ENCODE measurements around the gene ODF2L. TPM values are rescaled to one million over a fixed set of nuclear protein-coding genes. Genes with fewer than 3 reads are reported as not detected.

The ODF2L gene
- total RNA-seq, 1 donor from 2014 or later: 6.4 TPM

GRCh38 chr1:86435327-86435726 lies 39.2 kb upstream of the ODF2L start:
- no peaks in the 10 kb centered on the region for H3K9me3 ChIP-seq (replicated peaks)
- DNase-seq: no peak

GRCh38 chr1:86434059-86434458 lies 37.9 kb upstream of the ODF2L start:
- Histone ChIP-seq H3K9me3 (replicated peaks) (no peaks in the 10 kb centered on the region), H3K4me3 (no peak overlapping the region), H3K27ac (replicated peaks) (no peak overlapping the region), H3K27me3 (ENCODE audit: low read depth) (peaks cover 6% of the 10 kb centered on the region), H3K4me1 (peaks cover 16% of the 10 kb centered on the region), H3K36me3 (no peaks in the 10 kb centered on the region)
- no peak for DNase-seq
- no peak for TF ChIP-seq CTCF (IDR thresholded peaks at IDR 0.05; ENCODE audit: borderline replicate concordance)
- intact Hi-C loops (cut with micrococcal nuclease): no loop called here

More at GRCh38 chr1:86435327-86435726, 39.2 kb upstream of the ODF2L start:
- no peak for TF ChIP-seq CTCF (IDR thresholded peaks at IDR 0.05; ENCODE audit: borderline replicate concordance)
- Histone ChIP-seq H3K4me3 (no peak overlapping the region), H3K27me3 (ENCODE audit: low read depth) (peaks cover 10% of the 10 kb centered on the region), H3K36me3 (no peaks in the 10 kb centered on the region), H3K4me1 (peaks cover 4% of the 10 kb centered on the region), H3K27ac (replicated peaks) (no peak overlapping the region)
- intact Hi-C loops (cut with micrococcal nuclease): no loop called here

- no peak for DNase-seq
- no peak for TF ChIP-seq CTCF (IDR thresholded peaks at IDR 0.05; ENCODE audit: borderline replicate concordance)
- Histone ChIP-seq H3K4me3 (no peak overlapping the region), H3K27me3 (ENCODE audit: low read depth) (no peaks in the 10 kb centered on the region), H3K27ac (replicated peaks) (peak overlapping the region; percentile 79), H3K9me3 (replicated peaks) (no peaks in the 10 kb centered on the region), H3K4me1 (peaks cover 17% of the 10 kb centered on the region), H3K36me3 (no peaks in the 10 kb centered on the region)
- intact Hi-C loops (cut with micrococcal nuclease): no loop called here
Observed at GRCh38 chr1:86430376-86430775, 34.3 kb upstream of the ODF2L start.

GRCh38 chr1:86429835-86430234 lies 33.7 kb upstream of the ODF2L start:
- intact Hi-C loops (cut with micrococcal nuclease): no loop called here
- DNase-seq: no peak
- Histone ChIP-seq H3K36me3 (no peaks in the 10 kb centered on the region), H3K4me1 (peaks cover 17% of the 10 kb centered on the region), H3K9me3 (replicated peaks) (no peaks in the 10 kb centered on the region), H3K4me3 (no peak overlapping the region), H3K27ac (replicated peaks) (peak overlapping the region; percentile 79), H3K27me3 (ENCODE audit: low read depth) (no peaks in the 10 kb centered on the region)
- TF ChIP-seq CTCF (IDR thresholded peaks at IDR 0.05; ENCODE audit: borderline replicate concordance): no peak

GRCh38 chr1:86429122-86429725 lies 33.1 kb upstream of the ODF2L start:
- no peak for TF ChIP-seq CTCF (IDR thresholded peaks at IDR 0.05; ENCODE audit: borderline replicate concordance)
- intact Hi-C loops (cut with micrococcal nuclease): no loop called here
- peaks cover 17% of the 10 kb centered on the region for H3K4me1 ChIP-seq
- H3K27me3 ChIP-seq (ENCODE audit: low read depth): no peaks in the 10 kb centered on the region
- DNase-seq: no peak
- peak overlapping the region; percentile 79 for H3K27ac ChIP-seq (replicated peaks)
- no peak overlapping the region for H3K4me3 ChIP-seq
- H3K36me3 ChIP-seq: no peaks in the 10 kb centered on the region
- no peaks in the 10 kb centered on the region for H3K9me3 ChIP-seq (replicated peaks)
